Pancreas (tissue), 10 donors: ENCODE data around the gene S1PR3. TPM values are rescaled to one million over a fixed set of nuclear protein-coding genes. Genes with fewer than 3 reads are reported as not detected.

ENCODE experiments used
- ATAC-seq, 4 donors: fragments of 200-7000 bp; cut with Tn5 transposase; one replicate each; pipeline versions ENCODE4 v1.8.0 to v1.9.1; 2020; ENCODE audit warnings: mild to moderate bottlenecking in 4 of 4, moderate library complexity in 4 of 4
- DNase-seq, 6 donors: peaks; one replicate each; pipeline ENCODE4 v3.0.0-alpha.2; 2020
- FAIRE-seq: peaks from 2 replicates; lab custom pipeline; 2012; peaks lifted over from hg19 to GRCh38; lab: Jason Lieb, UNC
- H3K27ac ChIP-seq, 4 donors: fragments of 200-600 bp; sonication (generic); 1 replicate in 3 of 4; 2 replicates in 1 of 4; pipeline versions ENCODE4 v1.5.0 to v1.8.0; 2020
- H3K27me3 ChIP-seq, 4 donors: fragments of 200-600 bp; one replicate each; pipeline ENCODE4 v1.8.0; 2021
- H3K36me3 ChIP-seq, 3 donors: fragments of 200-600 bp; sonication (generic) in 1 of 3; one replicate each; pipeline versions ENCODE4 v1.5.0 to v1.8.0; 2020 to 2021
- H3K4me1 ChIP-seq, 3 donors: fragments of 200-600 bp; one replicate each; pipeline ENCODE4 v1.8.0; 2021
- H3K4me3 ChIP-seq, 4 donors: fragments of 200-600 bp; sonication (generic) in 2 of 4; one replicate each; pipeline versions ENCODE4 v1.5.0 to v1.8.0; 2020 to 2021
- H3K9me3 ChIP-seq, 4 donors: fragments of 200-600 bp; one replicate each; pipeline ENCODE4 v1.8.0; 2021
- WGBS, 2 donors: extraction: QIAGEN DNeasy Blood & Tissue Kit; methylation state at CpG; one replicate each; pipeline ENCODE4 v1.1.7; 2013; 5-methylcytosine and 5-hydroxymethylcytosine counted together
- intact Hi-C, 3 donors: fragments of 100-400 bp; cut with DNase I; formaldehyde crosslinking; loops; one replicate each; pipeline versions ENCODE4 v1.11.1 to v1.14.2; 2022
- polyA plus RNA-seq, 2 donors: library from polyadenylated mRNA; stranded (reverse); fragments of 200-250 nt; gene quantifications; one replicate each; pipeline ENCODE4 v1.2.3, GENCODE V29; 2013
- total RNA-seq, 6 donors: library from RNA; stranded (reverse); fragmentation: NEBNext Ultra II Directional in 4 of 6; extraction: Animal tissue kit (Norgen Biotek cat#: 25700) in 4 of 6; gene quantifications; one replicate each; pipeline versions ENCODE4 v1.2.1 to v1.2.4, GENCODE V29; 2021 to 2023
- TF ChIP-seq, protein P1 (sequence below), 4 donors: fragments of 200-600 bp; sonication (generic) in 3 of 4; IDR thresholded peaks; one replicate each; pipeline versions ENCODE4 v1.5.0 to v1.8.0; 2021; ENCODE audit warnings: antibody characterized with exemption in 4 of 4
- donor health status: healthy with polysubstance abuse.
- donor health status: DM: no; HTN: no; CAD: no; lungs with moderate emphysema.
- donor health status: DM: no; HTN: no; CAD: no.
- donor health status: control.
- donor health status: control.
- donor health status: Bipolar disorder and iron deficiency.
- donor health status: DM: yes; HTN: yes; CAD: no.
- donor health status: DM: no; HTN: no; CAD: no.
- donor health status: DM: no; HTN: no; CAD: no.
- donor health status: DM: yes; HTN: yes; CAD: no.

The S1PR3 gene
- total and polyA plus RNA-seq, 8 donors: 1.4 to 4.1 (median 2.2) TPM

DNA sequence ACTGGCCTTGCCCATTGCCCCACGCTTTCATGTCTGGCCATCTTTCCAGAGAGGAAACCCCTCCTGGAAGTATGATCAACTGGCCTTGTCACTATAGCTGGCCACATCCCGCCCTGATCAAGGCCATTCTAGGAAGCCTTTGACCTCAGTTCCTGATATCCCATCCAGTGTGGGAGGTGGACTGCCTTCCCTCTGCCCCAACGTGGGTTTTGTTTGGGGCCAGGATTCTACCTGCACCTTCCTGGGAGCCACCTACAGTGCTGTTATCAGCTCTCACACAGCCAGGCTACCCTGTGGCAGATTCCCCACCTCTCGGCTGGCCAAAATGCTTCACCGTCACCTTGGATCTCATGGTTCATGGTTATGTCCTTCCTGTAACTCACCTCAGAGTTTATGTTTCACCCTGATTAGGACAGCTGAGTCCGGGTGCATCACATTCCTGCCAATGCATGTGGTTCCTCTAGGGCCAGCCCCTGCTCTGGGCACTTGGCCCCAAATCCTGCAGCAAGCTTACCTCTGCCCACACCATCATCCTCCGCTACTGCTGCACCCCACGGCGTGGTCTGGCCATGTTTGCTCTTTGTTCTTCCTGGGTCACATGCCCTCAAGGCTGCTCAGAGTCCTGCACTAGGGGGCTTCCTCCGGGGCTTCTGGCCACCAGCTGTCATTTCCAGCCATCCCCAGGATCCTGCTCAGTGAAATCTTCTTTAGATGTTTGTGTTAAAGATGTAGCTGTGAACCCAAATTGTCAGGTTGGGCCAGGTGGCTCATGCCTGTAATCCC, 24.2 kb upstream of the S1PR3 start:
- Histone ChIP-seq H3K27ac (no peak overlapping the region), H3K27me3 (no peaks in the 10 kb centered on the region), H3K4me1 (peaks cover 0 to 17% (median 0%) of the 10 kb centered on the region in 3 donors), H3K9me3 (no peaks in the 10 kb centered on the region), H3K4me3 (no peak overlapping the region), H3K36me3 (no peaks in the 10 kb centered on the region)
- FAIRE-seq (no peak), ATAC-seq (no peak), DNase-seq (no peak)
- 82 to 83% methylated on average over 10 of the region's 10 CpGs for WGBS, 2 donors
- TF ChIP-seq, protein P1, sequence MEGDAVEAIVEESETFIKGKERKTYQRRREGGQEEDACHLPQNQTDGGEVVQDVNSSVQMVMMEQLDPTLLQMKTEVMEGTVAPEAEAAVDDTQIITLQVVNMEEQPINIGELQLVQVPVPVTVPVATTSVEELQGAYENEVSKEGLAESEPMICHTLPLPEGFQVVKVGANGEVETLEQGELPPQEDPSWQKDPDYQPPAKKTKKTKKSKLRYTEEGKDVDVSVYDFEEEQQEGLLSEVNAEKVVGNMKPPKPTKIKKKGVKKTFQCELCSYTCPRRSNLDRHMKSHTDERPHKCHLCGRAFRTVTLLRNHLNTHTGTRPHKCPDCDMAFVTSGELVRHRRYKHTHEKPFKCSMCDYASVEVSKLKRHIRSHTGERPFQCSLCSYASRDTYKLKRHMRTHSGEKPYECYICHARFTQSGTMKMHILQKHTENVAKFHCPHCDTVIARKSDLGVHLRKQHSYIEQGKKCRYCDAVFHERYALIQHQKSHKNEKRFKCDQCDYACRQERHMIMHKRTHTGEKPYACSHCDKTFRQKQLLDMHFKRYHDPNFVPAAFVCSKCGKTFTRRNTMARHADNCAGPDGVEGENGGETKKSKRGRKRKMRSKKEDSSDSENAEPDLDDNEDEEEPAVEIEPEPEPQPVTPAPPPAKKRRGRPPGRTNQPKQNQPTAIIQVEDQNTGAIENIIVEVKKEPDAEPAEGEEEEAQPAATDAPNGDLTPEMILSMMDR (IDR thresholded peaks at IDR 0.05): no peak
- intact Hi-C loops: no loop called here

DNA sequence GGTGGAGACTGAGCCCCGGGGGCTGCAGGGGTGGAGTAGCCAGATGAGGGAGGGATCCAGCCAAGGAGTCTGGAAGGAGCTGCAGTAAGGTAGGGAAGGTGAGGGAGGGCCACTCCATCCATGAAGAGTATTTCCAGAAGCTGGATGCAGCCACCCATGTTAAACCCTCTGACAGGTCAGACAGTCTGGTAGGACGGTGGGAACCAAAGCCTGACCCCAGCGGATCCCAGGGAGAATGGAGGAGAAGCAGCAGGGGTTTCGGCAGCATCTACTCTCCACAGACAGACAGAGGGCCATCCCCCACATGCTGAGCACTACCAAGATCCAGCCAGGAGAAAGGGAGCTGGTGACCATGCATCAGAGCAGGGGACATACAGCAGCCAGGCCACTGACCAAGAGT, 22.5 kb upstream of the S1PR3 start:
- H3K4me1 ChIP-seq: peaks cover 0 to 17% (median 0%) of the 10 kb centered on the region in 3 donors
- intact Hi-C loops: no loop called here
- no peak overlapping the region for H3K27ac ChIP-seq
- ATAC-seq (no peak), FAIRE-seq (no peak), DNase-seq (no peak)
- H3K36me3 ChIP-seq: no peaks in the 10 kb centered on the region
- H3K9me3 ChIP-seq: no peaks in the 10 kb centered on the region
- no peak overlapping the region for H3K4me3 ChIP-seq
- H3K27me3 ChIP-seq: no peaks in the 10 kb centered on the region
- 83 to 92% methylated on average over 4 of the region's 4 CpGs for WGBS, 2 donors
- TF ChIP-seq, protein P1 (IDR thresholded peaks at IDR 0.05): no peak

DNA sequence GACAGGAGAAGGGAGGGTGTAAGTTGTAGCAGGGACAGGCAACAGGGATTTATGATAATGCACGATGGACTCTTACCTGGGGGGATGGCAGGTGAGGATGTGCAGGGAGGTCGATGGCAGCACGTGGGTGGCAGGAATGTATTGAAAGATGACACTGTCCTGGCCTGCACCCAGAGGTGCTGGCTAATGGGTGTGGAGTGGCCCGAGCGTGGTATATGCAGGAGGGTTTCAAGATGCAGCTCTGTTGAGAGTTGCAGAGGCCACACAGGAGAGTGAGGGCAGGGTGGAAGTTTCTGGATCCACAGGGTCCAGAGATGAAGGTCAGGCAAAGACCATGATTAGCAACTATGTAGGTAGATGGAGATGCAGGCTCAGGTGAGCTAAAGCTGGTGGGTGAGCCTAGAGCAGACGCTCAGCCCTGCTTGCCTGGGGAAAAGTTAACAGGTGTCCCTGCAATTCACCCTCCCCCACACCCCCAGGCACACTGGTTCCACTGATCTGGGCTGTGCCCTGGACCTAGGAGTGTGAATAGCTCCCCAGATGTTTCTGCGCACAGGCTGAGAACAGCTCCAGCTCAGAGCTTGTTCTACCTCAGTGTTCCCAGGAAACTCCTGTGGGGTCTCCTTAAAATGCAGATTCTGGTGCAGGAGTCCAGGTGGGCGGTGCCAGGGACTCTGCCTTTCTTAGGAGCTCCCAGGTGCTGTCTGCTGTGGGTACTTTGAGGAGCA, 21.5 kb upstream of the S1PR3 start:
- TF ChIP-seq, protein P1 (IDR thresholded peaks at IDR 0.05): no peak
- no peaks in the 10 kb centered on the region for H3K9me3 ChIP-seq
- intact Hi-C loops: no loop called here
- ATAC-seq (peak in 3 of 4 donors; percentile 57 to 71 (median 70)), DNase-seq (peak in 1 of 6 donors; percentile 16), FAIRE-seq (no peak)
- WGBS, 2 donors: 43 to 44% methylated on average over 8 of the region's 8 CpGs
- peaks cover 0 to 19% (median 0%) of the 10 kb centered on the region in 3 donors for H3K4me1 ChIP-seq
- no peak overlapping the region for H3K4me3 ChIP-seq
- H3K27me3 ChIP-seq: no peaks in the 10 kb centered on the region
- no peaks in the 10 kb centered on the region for H3K36me3 ChIP-seq
- no peak overlapping the region for H3K27ac ChIP-seq

DNA sequence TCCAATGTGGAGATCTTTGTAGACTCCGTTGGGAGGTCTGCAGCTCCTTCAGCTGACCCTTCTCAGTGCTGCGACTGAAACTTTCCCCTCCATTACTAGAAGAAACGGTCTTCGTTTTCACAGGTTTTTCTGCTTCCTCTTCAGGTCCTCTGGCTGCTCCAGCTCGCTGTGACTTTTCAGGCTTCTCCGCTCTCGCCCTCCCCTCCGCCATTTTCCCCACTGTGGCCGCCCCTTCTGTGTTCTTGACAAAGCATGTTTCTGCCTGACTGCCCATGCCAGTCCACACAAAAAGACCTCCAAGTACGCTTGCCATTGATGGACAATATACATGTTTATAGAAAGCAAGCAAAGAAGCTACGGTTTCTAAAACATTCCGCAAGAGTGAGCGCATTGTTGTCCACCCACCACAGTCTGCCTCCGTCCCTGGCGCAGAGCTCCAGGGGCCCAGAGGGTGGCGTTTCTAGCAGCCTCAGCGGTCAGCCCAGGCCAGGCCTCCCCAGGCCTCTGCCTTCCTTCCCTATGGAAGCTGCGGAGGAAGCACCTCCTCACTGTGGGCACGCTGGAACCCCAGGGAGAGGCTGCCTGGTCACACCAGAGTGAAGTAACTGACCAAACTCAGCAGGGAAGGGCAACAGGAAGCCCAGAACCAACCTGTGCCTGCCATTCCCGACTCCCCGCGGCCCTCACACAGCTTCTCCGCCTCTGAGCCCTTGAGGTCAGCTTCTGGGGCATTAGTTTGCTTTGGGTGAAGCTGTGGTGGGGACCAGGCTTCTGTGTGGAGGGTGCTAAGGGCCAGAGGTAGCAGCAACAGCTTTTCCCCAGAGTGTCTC, 19.9 kb upstream of the S1PR3 start:
- Histone ChIP-seq H3K27ac (no peak overlapping the region), H3K4me3 (no peak overlapping the region), H3K4me1 (peaks cover 0 to 23% (median 4%) of the 10 kb centered on the region in 3 donors), H3K9me3 (no peaks in the 10 kb centered on the region), H3K27me3 (no peaks in the 10 kb centered on the region), H3K36me3 (no peaks in the 10 kb centered on the region)
- 92% methylated on average over 23 of the region's 23 CpGs for WGBS, 2 donors
- TF ChIP-seq, protein P1 (IDR thresholded peaks at IDR 0.05): no peak
- intact Hi-C loops: no loop called here
- FAIRE-seq: no peak
- no peak for DNase-seq
- no peak for ATAC-seq
